Neural cell (in vitro differentiated cells): ENCODE data around the gene ACTR1A. TPM values are rescaled to one million over a fixed set of nuclear protein-coding genes. Genes with fewer than 3 reads are reported as not detected.

ENCODE experiments used
- H2AFZ ChIP-seq: fragments of 200-600, 300-800 bp; sonication (generic), shearing (Covaris generic); 2 replicates; pipeline ENCODE4 v1.6.0; 2014; ENCODE audit warnings: low read depth, mild to moderate bottlenecking, antibody characterized with exemption, low read length, moderate library complexity
- H3F3A ChIP-seq: fragments of 200-600 bp; shearing (Covaris generic); 2 replicates; pipeline ENCODE4 v1.6.1; 2016; ENCODE audit warnings: mild to moderate bottlenecking, moderate library complexity, mixed read lengths, antibody characterized with exemption, low read length; ENCODE audit not compliant: insufficient read depth, poor library complexity, severe bottlenecking
- H3K27ac ChIP-seq: fragments of 200-600, 300-800 bp; sonication (generic), shearing (Covaris generic); 2 replicates; pipeline ENCODE4 v1.5.1; 2014; ENCODE audit warnings: mild to moderate bottlenecking, low read length, moderate library complexity
- H3K27me3 ChIP-seq: fragments of 300-800, 200-600 bp; sonication (generic), shearing (Covaris generic); 2 replicates; pipeline ENCODE4 v1.6.0; 2014; ENCODE audit warnings: mild to moderate bottlenecking, low read depth, low read length, moderate library complexity; ENCODE audit not compliant: insufficient read depth
- H3K36me3 ChIP-seq: fragments of 300-800, 200-600 bp; sonication (generic), shearing (Covaris generic); 2 replicates; pipeline ENCODE4 v1.5.1; 2014; ENCODE audit warnings: mild to moderate bottlenecking, antibody characterized with exemption, low read length, moderate library complexity; ENCODE audit not compliant: insufficient read depth
- H3K4me2 ChIP-seq: fragments of 300-800, 200-600 bp; sonication (generic), shearing (Covaris generic); 2 replicates; pipeline ENCODE4 v1.6.0; 2014; ENCODE audit warnings: mild to moderate bottlenecking, low read length
- H3K4me3 ChIP-seq: fragments of 300-800, 200-600 bp; sonication (generic), shearing (Covaris generic); 2 replicates; pipeline ENCODE4 v1.5.1; 2014; ENCODE audit warnings: mild to moderate bottlenecking, low read length, moderate library complexity
- H3K79me2 ChIP-seq: fragments of 200-600 bp; shearing (Covaris generic); replicated peaks from 2 replicates; pipeline ENCODE4 v1.6.0; 2014; ENCODE audit warnings: mild to moderate bottlenecking, low read length, moderate library complexity; ENCODE audit not compliant: insufficient read depth
- H3K9ac ChIP-seq: fragments of 300-800, 200-600 bp; sonication (generic), shearing (Covaris generic); 2 replicates; pipeline ENCODE4 v1.6.1; 2016; ENCODE audit warnings: mild to moderate bottlenecking, low read length, mixed read lengths
- H3K9me2 ChIP-seq: fragments of 200-600 bp; shearing (Covaris generic); 2 replicates; pipeline ENCODE4 v1.6.1; 2016; ENCODE audit warnings: mild to moderate bottlenecking, low read length, mixed read lengths; ENCODE audit not compliant: insufficient read depth
- H3K9me3 ChIP-seq: fragments of 200-600, 300-800 bp; sonication (generic), shearing (Covaris generic); 2 replicates; pipeline ENCODE4 v1.6.1; 2016; ENCODE audit warnings: mild to moderate bottlenecking, mixed run types, low read length, moderate library complexity, mixed read lengths
- H4K20me1 ChIP-seq: fragments of 200-600 bp; shearing (Covaris generic); 2 replicates; pipeline ENCODE4 v1.6.1; 2016; ENCODE audit warnings: mild to moderate bottlenecking, mixed run types; ENCODE audit not compliant: insufficient read depth
- EP300 ChIP-seq: fragments of 450-650 bp; conservative IDR thresholded peaks from 2 replicates; pipeline ENCODE4 v1.6.1; 2014; ENCODE audit warnings: antibody characterized with exemption, mild to moderate bottlenecking, moderate library complexity; ENCODE audit not compliant: poor library complexity, severe bottlenecking
- EZH2 ChIP-seq: fragments of 200-600, 300-800 bp; shearing (Covaris generic), sonication (generic); IDR thresholded peaks from 2 replicates; pipeline ENCODE4 v1.6.1; 2014; ENCODE audit warnings: antibody characterized with exemption, low read length, borderline replicate concordance, mild to moderate bottlenecking; ENCODE audit not compliant: insufficient read depth, poor library complexity, severe bottlenecking
- MXI1 ChIP-seq: fragments of 450-650 bp; conservative IDR thresholded peaks from 2 replicates; pipeline ENCODE4 v1.6.1; 2014; ENCODE audit warnings: antibody characterized with exemption, mild to moderate bottlenecking; ENCODE audit not compliant: poor library complexity, severe bottlenecking
- POLR2AphosphoS5 ChIP-seq: IDR thresholded peaks from 2 replicates; pipeline ENCODE4 v1.6.1; 2012
- RAD21 ChIP-seq: fragments of 450-650 bp; conservative IDR thresholded peaks from 2 replicates; pipeline ENCODE4 v1.6.1; 2014; ENCODE audit warnings: antibody characterized with exemption, mild to moderate bottlenecking, moderate library complexity
- SMC3 ChIP-seq: fragments of 450-650 bp; conservative IDR thresholded peaks from 2 replicates; pipeline ENCODE4 v1.6.1; 2014; ENCODE audit warnings: antibody characterized with exemption, mild to moderate bottlenecking, moderate library complexity; ENCODE audit not compliant: poor library complexity
- TAF1 ChIP-seq: IDR thresholded peaks from 2 replicates; pipeline ENCODE4 v1.6.1; 2012; ENCODE audit warnings: low read depth
- polyA plus RNA-seq: library from polyadenylated mRNA; depleted of rRNA; stranded (reverse); fragments of >200 nt; gene quantifications from 2 replicates; pipeline ENCODE4 v1.2.3, GENCODE V29; 2014
- TF ChIP-seq, protein P1 (sequence below): fragments of 450-650 bp; IDR thresholded peaks from 2 replicates; pipeline ENCODE4 v1.5.1; 2014; ENCODE audit warnings: antibody characterized with exemption, mild to moderate bottlenecking, moderate library complexity; ENCODE audit not compliant: poor library complexity, severe bottlenecking
- TF ChIP-seq, protein P2 (sequence below): IDR thresholded peaks from 2 replicates; pipeline ENCODE4 v1.6.1; 2012; ENCODE audit warnings: borderline replicate concordance

ACTR1A gene
- polyA plus RNA-seq, 1 donor from 2014 or later = 316 TPM

- Histone ChIP-seq H3K4me3 (no peak overlapping the region), H3K27ac (no peak overlapping the region), H3F3A (no peaks in the 10 kb centered on the region), H3K79me2 (no peaks in the 10 kb centered on the region), H4K20me1 (no peaks in the 10 kb centered on the region), H2AFZ (no peak overlapping the region), H3K36me3 (no peaks in the 10 kb centered on the region), H3K4me2 (no peak overlapping the region), H3K27me3 (no peaks in the 10 kb centered on the region), H3K9ac (no peak overlapping the region), H3K9me2 (no peaks in the 10 kb centered on the region), H3K9me3 (no peaks in the 10 kb centered on the region)
- TF ChIP-seq MXI1 (no peak), POLR2AphosphoS5 (no peak), EZH2 (no peak), SMC3 (no peak), TAF1 (no peak), RAD21 (no peak), EP300 (no peak)
- TF ChIP-seq, protein P1, sequence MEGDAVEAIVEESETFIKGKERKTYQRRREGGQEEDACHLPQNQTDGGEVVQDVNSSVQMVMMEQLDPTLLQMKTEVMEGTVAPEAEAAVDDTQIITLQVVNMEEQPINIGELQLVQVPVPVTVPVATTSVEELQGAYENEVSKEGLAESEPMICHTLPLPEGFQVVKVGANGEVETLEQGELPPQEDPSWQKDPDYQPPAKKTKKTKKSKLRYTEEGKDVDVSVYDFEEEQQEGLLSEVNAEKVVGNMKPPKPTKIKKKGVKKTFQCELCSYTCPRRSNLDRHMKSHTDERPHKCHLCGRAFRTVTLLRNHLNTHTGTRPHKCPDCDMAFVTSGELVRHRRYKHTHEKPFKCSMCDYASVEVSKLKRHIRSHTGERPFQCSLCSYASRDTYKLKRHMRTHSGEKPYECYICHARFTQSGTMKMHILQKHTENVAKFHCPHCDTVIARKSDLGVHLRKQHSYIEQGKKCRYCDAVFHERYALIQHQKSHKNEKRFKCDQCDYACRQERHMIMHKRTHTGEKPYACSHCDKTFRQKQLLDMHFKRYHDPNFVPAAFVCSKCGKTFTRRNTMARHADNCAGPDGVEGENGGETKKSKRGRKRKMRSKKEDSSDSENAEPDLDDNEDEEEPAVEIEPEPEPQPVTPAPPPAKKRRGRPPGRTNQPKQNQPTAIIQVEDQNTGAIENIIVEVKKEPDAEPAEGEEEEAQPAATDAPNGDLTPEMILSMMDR = no peak
- TF ChIP-seq, protein P2, sequence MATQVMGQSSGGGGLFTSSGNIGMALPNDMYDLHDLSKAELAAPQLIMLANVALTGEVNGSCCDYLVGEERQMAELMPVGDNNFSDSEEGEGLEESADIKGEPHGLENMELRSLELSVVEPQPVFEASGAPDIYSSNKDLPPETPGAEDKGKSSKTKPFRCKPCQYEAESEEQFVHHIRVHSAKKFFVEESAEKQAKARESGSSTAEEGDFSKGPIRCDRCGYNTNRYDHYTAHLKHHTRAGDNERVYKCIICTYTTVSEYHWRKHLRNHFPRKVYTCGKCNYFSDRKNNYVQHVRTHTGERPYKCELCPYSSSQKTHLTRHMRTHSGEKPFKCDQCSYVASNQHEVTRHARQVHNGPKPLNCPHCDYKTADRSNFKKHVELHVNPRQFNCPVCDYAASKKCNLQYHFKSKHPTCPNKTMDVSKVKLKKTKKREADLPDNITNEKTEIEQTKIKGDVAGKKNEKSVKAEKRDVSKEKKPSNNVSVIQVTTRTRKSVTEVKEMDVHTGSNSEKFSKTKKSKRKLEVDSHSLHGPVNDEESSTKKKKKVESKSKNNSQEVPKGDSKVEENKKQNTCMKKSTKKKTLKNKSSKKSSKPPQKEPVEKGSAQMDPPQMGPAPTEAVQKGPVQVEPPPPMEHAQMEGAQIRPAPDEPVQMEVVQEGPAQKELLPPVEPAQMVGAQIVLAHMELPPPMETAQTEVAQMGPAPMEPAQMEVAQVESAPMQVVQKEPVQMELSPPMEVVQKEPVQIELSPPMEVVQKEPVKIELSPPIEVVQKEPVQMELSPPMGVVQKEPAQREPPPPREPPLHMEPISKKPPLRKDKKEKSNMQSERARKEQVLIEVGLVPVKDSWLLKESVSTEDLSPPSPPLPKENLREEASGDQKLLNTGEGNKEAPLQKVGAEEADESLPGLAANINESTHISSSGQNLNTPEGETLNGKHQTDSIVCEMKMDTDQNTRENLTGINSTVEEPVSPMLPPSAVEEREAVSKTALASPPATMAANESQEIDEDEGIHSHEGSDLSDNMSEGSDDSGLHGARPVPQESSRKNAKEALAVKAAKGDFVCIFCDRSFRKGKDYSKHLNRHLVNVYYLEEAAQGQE = no peak
These were observed 47.0 kb upstream of the ACTR1A start for GRCh38 chr10:102549549-102549948.

DNA sequence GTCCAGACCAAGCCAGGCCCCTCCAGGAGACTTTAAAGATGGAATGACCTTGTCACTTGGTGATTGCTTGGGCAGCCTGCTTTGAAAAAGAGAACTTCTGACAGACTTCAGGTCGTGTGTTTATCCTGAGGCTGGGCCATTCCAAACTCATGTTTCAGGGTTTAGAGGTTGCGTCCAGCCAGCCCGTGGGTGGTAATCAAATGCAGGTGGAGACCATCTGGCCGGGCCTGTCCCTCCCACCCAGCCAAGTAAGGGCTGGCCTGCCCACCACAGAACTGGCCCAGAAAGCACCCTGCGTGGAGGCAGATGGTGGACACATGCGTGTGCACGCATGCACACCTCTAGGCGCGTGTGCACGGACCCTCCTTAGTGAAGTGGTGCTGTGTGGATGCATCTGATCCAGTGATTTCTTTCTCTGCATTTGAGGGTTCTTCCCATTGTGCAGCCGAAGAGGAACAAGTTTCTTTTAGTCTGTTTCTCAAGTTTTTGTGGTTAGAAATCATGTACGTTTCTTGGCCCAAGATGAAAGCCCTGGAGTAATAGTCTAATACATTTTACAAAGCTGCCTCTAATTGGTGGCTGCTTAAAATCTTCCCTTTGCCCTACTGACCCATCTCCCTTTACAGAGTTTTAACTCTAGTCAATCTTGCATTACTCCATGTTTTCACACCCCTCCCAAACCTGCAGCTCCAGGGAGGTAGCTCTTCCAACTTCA is 44.3 kb upstream of the ACTR1A start:
- Histone ChIP-seq H3K36me3 (no peaks in the 10 kb centered on the region), H3K9me2 (no peaks in the 10 kb centered on the region), H3K27ac (no peak overlapping the region), H4K20me1 (no peaks in the 10 kb centered on the region), H3K79me2 (no peaks in the 10 kb centered on the region), H3K9me3 (no peaks in the 10 kb centered on the region), H3K9ac (no peak overlapping the region), H2AFZ (no peak overlapping the region), H3K4me2 (no peak overlapping the region), H3K27me3 (no peaks in the 10 kb centered on the region), H3F3A (no peaks in the 10 kb centered on the region), H3K4me3 (no peak overlapping the region)
- TF ChIP-seq SMC3 (no peak), EP300 (no peak), MXI1 (no peak), RAD21 (no peak), EZH2 (no peak), TAF1 (no peak), POLR2AphosphoS5 (no peak)
- TF ChIP-seq, protein P1 = no peak
- TF ChIP-seq, protein P2 = no peak
